Stimulated activated CD4-positive, alpha-beta T cell treated with anti-CD3 and anti-CD28 coated beads, Interleukin-12 subunit alpha, Interleukin-12 subunit beta, amount 100 ng/mL, for 4 hours (primary cell): ENCODE data around the gene GPR87.

ENCODE experiments used
- DNase-seq: peaks from one replicate; pipeline ENCODE4 v3.0.0-alpha.2; 2020

GPR87 gene

GRCh38 chr3:151281671-151282324 is 34.8 kb downstream of the GPR87 start:
- no peak for DNase-seq

DNA sequence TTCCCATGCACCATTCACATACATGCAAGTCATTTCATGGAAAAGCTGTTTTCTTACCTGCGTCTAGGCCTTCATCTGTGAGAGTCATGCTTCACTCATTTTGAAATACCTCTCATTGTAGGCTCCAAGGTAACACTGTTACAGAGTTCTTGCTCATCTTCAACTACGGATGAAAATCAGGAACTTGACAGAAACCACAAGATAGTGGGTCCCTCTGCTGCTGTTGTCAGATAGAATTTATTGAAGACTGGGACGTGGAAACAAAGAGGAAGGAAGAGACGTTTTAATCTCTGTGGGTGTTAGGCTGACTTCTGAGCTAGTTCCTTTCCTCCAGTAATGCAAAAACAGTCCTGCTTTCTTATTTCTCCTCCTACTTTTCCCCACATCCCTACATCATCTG is 38.4 kb downstream of the GPR87 start, which contains the start of gene P2RY14:
P2RY14 (minus strand) TSS at position 313 of the 400 bp plus-strand sequence. CDS start 64,226 bp downstream, outside the sequence.
- DNase-seq, result no peak

- DNase-seq, result no peak
These were observed 40.0 kb downstream of the GPR87 start for GRCh38 chr3:151276687-151277042.

DNA sequence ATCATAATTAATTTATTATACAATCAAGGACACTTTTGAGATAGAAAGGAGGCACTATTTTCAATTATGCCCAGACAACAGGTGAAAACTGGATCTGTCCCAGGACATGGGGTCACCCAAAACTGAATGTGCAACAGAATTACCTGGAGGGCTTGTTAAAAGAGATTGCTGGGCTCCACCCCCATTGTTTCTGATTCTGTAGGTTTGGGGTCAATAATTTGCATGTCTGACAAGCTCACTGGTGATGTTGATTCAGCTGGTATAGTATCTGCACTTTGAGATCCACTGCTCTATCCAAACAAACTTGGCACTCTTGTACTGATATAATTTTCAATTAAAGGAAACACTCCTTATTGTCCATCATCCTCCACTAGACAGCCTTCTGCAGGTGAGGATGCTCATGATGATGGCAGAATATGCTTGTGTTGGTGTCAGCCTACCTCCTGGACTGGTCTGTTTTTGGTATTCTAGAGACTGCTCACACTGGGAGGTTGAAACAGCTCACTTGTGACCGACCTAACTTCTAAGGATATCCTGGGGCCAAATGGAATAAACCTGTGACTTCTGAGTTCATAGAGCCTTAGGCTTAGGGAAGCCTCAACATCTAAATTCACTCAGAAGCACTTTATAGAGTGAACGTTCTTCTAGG is 40.5 kb downstream of the GPR87 start:
- no peak for DNase-seq

GRCh38 chr3:151275091-151275490 is 41.5 kb downstream of the GPR87 start:
- no peak for DNase-seq

- DNase-seq, result no peak
These were observed 47.0 kb downstream of the GPR87 start for GRCh38 chr3:151269631-151270030.

- DNase-seq, result no peak
These were observed 48.1 kb downstream of the GPR87 start for GRCh38 chr3:151268267-151269235.

DNA sequence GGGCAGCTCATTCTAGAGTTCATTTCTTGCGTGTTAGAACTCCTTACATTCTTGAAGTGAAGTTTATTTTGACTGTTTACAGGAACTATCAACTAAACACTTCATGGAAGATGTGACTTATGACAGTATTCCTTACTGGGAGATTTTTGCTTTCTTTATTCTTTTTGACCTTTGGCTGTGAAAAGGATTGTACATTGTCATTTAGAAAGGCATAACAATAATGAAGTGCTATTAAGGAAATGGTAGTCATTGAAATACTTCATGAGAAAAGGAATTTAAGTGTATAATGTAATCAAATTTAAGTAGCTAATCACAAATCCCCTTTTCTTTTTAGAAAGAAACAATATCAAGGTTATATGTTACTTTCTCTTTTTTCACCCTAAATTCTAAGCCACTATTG is 49.6 kb downstream of the GPR87 start:
- no peak for DNase-seq

DNA sequence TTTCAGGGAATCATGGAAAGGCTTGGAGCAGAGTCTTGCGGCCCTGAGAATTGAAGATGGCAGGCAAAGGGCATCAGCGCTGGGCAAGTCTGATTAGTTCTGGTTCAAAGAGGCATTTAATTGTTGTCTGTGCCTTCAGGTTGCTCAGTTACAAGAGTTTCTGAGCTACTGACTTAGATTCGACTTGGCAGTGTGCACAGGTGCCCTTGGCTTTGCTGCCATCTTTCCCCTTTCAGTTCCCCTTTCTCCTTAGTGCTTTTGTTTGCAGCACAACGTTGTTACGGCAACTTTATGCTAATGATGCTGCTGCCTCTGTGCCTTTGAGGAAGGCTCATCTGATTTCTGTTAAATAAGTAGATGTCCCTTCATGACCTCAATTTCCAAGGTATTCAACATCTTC is 50.8 kb downstream of the GPR87 start:
- DNase-seq, result no peak

DNA sequence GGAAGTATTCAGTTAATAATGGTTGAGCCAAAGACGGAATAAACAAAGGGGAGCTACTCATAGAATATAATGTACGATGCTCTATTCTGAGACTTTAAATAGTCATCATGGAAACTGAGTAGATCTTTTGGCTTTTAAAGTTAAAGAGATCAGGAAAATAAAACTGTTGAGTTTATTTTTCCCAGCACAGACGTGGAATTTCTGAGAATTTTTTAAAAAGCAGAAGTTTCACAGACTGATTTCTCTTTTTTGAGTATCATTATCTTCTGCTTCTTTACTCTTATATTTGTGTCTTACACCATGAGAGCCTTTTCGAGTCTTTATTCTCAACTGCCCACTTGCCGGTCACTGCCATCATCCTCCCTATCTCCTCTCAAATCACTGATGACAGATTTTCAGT is 51.5 kb downstream of the GPR87 start:
- DNase-seq, result no peak

- no peak for DNase-seq
These were observed 52.0 kb downstream of the GPR87 start for GRCh38 chr3:151264605-151265004.

- no peak for DNase-seq
These were observed 53.6 kb downstream of the GPR87 start for GRCh38 chr3:151262871-151263525.

DNA sequence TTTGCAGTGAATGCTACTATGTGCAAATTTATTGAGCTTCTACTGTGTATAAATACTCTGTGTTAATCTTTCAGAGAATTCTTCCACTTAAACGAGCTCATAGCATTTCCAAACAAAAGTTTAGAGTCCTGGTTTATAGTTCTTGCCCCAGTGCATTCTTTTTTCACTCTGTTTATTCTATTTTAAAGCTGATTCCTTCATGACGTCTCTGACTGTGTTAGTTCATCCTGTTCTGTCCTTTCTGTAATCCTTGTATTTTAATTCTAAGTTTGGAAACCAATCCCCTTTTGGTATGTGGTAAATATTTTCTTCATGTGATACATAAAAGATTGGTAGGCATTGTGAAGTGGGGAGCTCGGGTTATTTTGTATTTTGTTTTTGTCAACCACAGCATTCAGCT is 57.0 kb downstream of the GPR87 start:
- DNase-seq, result no peak

DNA sequence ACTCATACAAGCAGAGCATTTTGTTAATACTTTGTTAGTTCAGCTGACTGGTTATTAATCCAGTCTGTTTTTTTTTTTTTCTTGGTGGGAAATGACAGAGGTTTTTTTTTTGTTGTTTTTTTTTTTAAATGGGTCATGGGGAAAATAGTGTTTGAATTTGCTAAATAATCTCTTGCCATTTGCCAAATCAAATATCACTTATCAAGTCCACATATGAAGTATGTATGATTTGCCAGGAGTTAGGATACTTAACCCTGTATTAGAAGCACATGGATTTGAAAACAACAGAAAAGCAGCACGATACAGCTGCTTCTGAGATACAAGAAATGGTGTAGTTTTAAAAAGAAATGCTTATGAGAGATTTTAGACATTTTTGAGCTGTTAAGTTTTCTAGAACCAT is 59.9 kb downstream of the GPR87 start:
- no peak for DNase-seq

GRCh38 chr3:151248772-151249337 is 67.8 kb downstream of the GPR87 start:
- no peak for DNase-seq
